ENCODE measurements around the gene SSC5D. TPM values are rescaled to one million over a fixed set of nuclear protein-coding genes. Genes with fewer than 3 reads are reported as not detected.

SSC5D gene
- total RNA-seq, 1 donor from 2014 or later: 7.6 TPM

DNA sequence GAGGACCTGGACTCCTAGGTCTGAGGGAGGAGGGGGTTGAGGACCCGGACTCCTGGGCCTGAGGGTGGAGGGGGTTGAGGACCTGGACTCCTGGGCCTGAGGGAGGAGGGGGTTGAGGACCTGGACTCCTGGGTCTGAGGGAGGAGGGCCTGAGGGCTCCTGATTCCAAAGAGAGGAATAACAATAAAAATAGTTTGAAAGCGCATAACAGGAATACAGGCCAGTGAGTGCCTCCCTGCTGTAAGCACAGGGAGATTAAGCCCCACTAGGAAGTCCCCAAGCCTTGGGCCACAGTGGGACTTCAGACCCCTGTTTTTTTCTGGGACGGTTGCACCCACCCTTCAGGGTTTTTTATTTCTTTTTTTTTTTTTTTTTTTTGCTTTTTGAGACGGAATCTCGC, 49.9 kb downstream of the SSC5D start:
- DNase-seq: no peak
- Mint-ChIP-seq H3K27ac (ENCODE audit: unreplicated experiment) (no peak overlapping the region), H3K27me3 (ENCODE audit: unreplicated experiment) (peaks cover 4% of the 10 kb centered on the region), H3K4me1 (ENCODE audit: low read depth, unreplicated experiment) (peaks cover 8% of the 10 kb centered on the region), H3K4me3 (ENCODE audit: unreplicated experiment) (no peak overlapping the region), H3K9me3 (ENCODE audit: unreplicated experiment) (peaks cover 10% of the 10 kb centered on the region), H3K36me3 (ENCODE audit: unreplicated experiment) (peaks cover 11% of the 10 kb centered on the region)
- TF ChIP-seq, protein P1, sequence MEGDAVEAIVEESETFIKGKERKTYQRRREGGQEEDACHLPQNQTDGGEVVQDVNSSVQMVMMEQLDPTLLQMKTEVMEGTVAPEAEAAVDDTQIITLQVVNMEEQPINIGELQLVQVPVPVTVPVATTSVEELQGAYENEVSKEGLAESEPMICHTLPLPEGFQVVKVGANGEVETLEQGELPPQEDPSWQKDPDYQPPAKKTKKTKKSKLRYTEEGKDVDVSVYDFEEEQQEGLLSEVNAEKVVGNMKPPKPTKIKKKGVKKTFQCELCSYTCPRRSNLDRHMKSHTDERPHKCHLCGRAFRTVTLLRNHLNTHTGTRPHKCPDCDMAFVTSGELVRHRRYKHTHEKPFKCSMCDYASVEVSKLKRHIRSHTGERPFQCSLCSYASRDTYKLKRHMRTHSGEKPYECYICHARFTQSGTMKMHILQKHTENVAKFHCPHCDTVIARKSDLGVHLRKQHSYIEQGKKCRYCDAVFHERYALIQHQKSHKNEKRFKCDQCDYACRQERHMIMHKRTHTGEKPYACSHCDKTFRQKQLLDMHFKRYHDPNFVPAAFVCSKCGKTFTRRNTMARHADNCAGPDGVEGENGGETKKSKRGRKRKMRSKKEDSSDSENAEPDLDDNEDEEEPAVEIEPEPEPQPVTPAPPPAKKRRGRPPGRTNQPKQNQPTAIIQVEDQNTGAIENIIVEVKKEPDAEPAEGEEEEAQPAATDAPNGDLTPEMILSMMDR (IDR thresholded peaks at IDR 0.05; ENCODE audit: partially characterized antibody, unreplicated experiment): no peak

DNA sequence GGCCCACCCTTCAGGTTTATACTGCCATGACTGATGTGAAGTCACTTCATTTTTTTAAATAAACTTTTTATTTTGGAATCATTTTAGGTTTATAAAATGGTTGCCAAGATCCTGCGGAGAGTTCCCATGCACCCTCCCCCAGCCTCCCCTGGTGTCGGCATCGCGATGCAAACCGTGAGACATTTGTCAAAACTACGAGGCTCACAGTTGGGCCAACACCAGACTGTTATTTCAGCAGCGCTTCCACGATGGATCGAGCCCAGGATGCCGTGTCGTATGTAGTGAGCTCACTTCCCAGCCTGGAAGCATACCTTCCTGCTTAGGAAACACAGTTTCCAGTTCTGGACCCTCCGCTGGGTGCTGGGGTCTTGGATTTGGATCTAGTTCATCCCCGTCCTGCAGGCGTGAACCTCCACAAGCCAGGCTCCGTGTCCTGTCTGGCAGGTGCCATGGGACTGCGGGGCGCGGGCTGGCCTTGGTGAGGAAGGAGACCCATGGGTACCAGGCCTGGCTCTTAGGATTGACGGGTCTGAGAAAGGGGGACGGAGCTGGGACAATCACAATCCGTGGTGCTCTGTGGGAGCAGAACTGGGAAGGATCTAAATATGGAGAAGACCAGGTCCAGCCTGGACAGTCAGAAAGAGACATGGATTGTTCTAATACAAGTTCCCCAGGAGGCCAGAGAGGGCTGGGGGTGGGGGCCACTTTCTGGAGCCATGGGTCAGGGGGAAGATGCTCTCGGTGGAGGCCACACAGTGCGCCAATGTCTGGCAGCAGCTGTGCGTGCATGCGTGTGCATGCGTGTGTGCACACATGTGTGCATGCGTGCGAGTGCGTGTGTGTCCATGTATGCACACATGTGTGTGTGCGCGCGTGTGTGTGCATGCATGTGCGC, 51.1 kb downstream of the SSC5D start:
- peaks cover 4% of the 10 kb centered on the region for H3K27me3 Mint-ChIP-seq (ENCODE audit: unreplicated experiment)
- peaks cover 8% of the 10 kb centered on the region for H3K4me1 Mint-ChIP-seq (ENCODE audit: low read depth, unreplicated experiment)
- peaks cover 16% of the 10 kb centered on the region for H3K36me3 Mint-ChIP-seq (ENCODE audit: unreplicated experiment)
- H3K4me3 Mint-ChIP-seq (ENCODE audit: unreplicated experiment): no peak overlapping the region
- TF ChIP-seq, protein P1 (IDR thresholded peaks at IDR 0.05; ENCODE audit: partially characterized antibody, unreplicated experiment): no peak
- DNase-seq: no peak
- H3K9me3 Mint-ChIP-seq (ENCODE audit: unreplicated experiment): peaks cover 10% of the 10 kb centered on the region
- H3K27ac Mint-ChIP-seq (ENCODE audit: unreplicated experiment): no peak overlapping the region

DNA sequence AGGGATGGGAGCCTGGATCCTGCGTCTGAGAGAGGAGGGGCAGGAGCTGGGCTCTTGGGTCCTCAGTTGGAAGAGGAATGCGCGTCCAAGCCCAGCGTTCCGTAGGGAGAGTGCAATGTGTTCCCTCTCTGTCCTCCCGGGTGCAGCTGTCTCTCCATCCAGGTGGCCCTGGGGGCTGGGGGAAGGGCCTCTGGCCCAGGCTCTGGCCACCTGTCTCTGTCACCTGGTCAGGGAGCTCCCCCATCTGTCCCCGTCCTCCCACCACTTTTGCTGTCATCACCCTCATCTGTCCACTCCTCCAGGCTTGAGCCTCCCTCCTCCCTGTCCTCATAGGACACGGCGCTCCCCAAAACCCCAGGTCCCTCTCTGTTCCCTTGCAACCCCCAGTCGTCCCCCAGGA, 52.4 kb downstream of the SSC5D start:
- H3K36me3 Mint-ChIP-seq (ENCODE audit: unreplicated experiment): peaks cover 16% of the 10 kb centered on the region
- H3K4me3 Mint-ChIP-seq (ENCODE audit: unreplicated experiment): no peak overlapping the region
- H3K9me3 Mint-ChIP-seq (ENCODE audit: unreplicated experiment): peaks cover 13% of the 10 kb centered on the region
- DNase-seq: peak; percentile 52
- no peak overlapping the region for H3K27ac Mint-ChIP-seq (ENCODE audit: unreplicated experiment)
- H3K4me1 Mint-ChIP-seq (ENCODE audit: low read depth, unreplicated experiment): peaks cover 12% of the 10 kb centered on the region
- TF ChIP-seq, protein P1 (IDR thresholded peaks at IDR 0.05; ENCODE audit: partially characterized antibody, unreplicated experiment): no peak
- H3K27me3 Mint-ChIP-seq (ENCODE audit: unreplicated experiment): peaks cover 5% of the 10 kb centered on the region

DNA sequence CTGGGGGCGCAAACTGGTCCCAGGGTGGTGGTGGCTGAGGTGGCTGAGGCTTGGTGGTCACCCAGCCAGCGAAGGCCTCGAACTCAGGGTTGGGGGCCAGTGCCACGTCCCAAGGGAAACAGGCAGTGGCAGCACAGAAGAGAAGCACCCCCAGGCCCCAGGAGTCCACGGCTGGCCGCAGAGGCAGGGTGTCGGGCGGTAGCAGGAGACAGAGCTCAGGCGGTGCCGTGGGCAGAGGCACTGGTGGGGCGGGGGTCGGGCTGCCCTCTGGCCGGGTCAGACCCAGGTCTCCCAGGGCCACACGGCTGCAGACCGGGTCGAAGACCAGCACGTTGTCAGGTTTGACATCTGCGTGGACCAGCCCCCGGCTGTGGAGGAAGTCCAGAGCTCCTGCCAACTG, 52.9 kb downstream of the SSC5D start:
- Mint-ChIP-seq H3K27me3 (ENCODE audit: unreplicated experiment) (peaks cover 7% of the 10 kb centered on the region), H3K9me3 (ENCODE audit: unreplicated experiment) (peaks cover 14% of the 10 kb centered on the region)

More for the DNA sequence above, 52.9 kb downstream of the SSC5D start:
- H3K4me1 Mint-ChIP-seq (ENCODE audit: low read depth, unreplicated experiment): peaks cover 17% of the 10 kb centered on the region
- TF ChIP-seq, protein P1 (IDR thresholded peaks at IDR 0.05; ENCODE audit: partially characterized antibody, unreplicated experiment): no peak
- H3K36me3 Mint-ChIP-seq (ENCODE audit: unreplicated experiment): peaks cover 16% of the 10 kb centered on the region
- DNase-seq: no peak
- H3K27ac Mint-ChIP-seq (ENCODE audit: unreplicated experiment): no peak overlapping the region
- H3K4me3 Mint-ChIP-seq (ENCODE audit: unreplicated experiment): no peak overlapping the region

Measured in glutamatergic neuron (in vitro differentiated cells).